Cardiac muscle cell (in vitro differentiated cells and primary cell): ENCODE measurements around the gene FMO5. TPM values are rescaled to one million over a fixed set of nuclear protein-coding genes. Genes with fewer than 3 reads are reported as not detected.

Source experiments
- DNase-seq, 2 donors: peaks; one replicate each; pipeline versions ENCODE4 v3.0.0 to v3.0.0-alpha.2; 2010 to 2017; ENCODE audit warnings: low read depth in 1 of 2, low spot score in 1 of 2
- H3K27ac ChIP-seq: fragments of 200-600 bp; sonication (generic); 2 replicates; pipeline ENCODE4 v1.5.1; 2016
- H3K27me3 ChIP-seq: fragments of 200-600 bp; sonication (generic); 2 replicates; pipeline ENCODE4 v1.6.0; 2016; ENCODE audit warnings: control low read depth
- H3K36me3 ChIP-seq: fragments of 200-600 bp; sonication (generic); 2 replicates; pipeline ENCODE4 v1.5.1; 2016; ENCODE audit warnings: control low read depth
- H3K4me1 ChIP-seq: fragments of 200-600 bp; sonication (generic); 2 replicates; pipeline ENCODE4 v1.8.1; 2017; ENCODE audit warnings: low read depth, mild to moderate bottlenecking, mixed run types
- H3K4me3 ChIP-seq: fragments of 200-600 bp; sonication (generic); 2 replicates; pipeline ENCODE4 v1.5.1; 2016; ENCODE audit warnings: mild to moderate bottlenecking
- H3K9me3 ChIP-seq: fragments of 200-600 bp; sonication (generic); 2 replicates; pipeline ENCODE4 v1.5.1; 2017; ENCODE audit warnings: low read depth, mild to moderate bottlenecking, control low read depth
- polyA plus RNA-seq: library from polyadenylated mRNA; unstranded; fragments of >200 nt; fragmentation: Nextera tagmentation; extraction: Ambion mirVana; gene quantifications from 2 replicates; pipeline ENCODE4 v1.2.1, GENCODE V29; 2016
- total RNA-seq: library from RNA; depleted of rRNA; stranded (reverse); fragments of >200 nt; gene quantifications from 2 replicates; pipeline ENCODE4 v1.2.3, GENCODE V29; 2016
- TF ChIP-seq, protein P1 (sequence below): IDR thresholded peaks from 2 replicates; pipeline ENCODE4 v1.5.1; 2012; ENCODE audit warnings: low read depth, mild to moderate bottlenecking, low read length

Gene FMO5
- total and polyA plus RNA-seq, 2 experiments from 2014 or later, result 0.75 to 1.8 TPM

DNA sequence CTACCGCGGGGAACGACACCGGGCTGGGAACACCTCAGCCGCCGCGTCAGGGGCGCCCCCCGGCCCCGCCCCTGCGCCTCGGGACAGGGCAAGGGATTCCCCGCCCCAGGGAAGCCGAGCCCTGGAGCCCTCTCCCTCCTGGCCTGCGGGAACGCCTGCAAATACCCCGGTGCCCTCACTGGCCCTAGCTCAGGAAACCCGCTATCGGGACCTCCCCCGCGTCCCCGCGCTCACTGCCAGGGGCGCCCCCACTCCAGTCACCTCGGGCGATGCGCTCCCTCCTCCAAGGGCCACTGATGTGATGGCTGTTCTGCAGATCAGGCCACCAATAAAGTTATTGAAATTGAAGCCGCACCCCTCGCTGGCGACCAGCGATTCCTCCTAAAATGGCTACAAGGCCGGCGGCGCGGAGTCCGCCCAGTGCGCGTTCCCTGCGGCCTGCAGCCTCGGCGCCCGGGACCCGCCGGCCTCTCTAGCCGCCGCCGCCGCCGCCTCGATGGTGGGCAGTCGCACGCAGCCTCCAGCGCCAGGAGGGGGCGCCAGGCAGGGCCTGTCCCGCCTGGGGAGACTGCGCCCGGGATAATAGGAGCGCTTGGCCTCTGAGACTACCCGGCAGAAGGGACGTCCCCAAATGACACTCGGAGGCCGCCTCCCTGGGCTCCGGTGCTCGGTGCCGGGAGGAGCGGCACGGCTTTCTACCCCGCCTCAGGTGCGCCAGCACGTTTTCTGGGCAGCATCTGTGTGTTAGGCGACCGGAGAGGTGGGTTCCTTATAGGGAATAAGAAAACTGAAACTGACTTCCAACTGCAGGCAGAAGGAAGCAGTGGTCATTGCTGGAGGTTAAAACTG is 52.7 kb downstream of the FMO5 start, which contains the start of gene PRKAB2:
TSS of gene PRKAB2 (minus strand) at position 303 of the 849 bp plus-strand sequence. CDS start 326 bp downstream, outside the sequence.
- TF ChIP-seq, protein P1, sequence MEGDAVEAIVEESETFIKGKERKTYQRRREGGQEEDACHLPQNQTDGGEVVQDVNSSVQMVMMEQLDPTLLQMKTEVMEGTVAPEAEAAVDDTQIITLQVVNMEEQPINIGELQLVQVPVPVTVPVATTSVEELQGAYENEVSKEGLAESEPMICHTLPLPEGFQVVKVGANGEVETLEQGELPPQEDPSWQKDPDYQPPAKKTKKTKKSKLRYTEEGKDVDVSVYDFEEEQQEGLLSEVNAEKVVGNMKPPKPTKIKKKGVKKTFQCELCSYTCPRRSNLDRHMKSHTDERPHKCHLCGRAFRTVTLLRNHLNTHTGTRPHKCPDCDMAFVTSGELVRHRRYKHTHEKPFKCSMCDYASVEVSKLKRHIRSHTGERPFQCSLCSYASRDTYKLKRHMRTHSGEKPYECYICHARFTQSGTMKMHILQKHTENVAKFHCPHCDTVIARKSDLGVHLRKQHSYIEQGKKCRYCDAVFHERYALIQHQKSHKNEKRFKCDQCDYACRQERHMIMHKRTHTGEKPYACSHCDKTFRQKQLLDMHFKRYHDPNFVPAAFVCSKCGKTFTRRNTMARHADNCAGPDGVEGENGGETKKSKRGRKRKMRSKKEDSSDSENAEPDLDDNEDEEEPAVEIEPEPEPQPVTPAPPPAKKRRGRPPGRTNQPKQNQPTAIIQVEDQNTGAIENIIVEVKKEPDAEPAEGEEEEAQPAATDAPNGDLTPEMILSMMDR, result peak; percentile 77
- peaks cover 32% of the 10 kb centered on the region for H3K4me1 ChIP-seq

DNA sequence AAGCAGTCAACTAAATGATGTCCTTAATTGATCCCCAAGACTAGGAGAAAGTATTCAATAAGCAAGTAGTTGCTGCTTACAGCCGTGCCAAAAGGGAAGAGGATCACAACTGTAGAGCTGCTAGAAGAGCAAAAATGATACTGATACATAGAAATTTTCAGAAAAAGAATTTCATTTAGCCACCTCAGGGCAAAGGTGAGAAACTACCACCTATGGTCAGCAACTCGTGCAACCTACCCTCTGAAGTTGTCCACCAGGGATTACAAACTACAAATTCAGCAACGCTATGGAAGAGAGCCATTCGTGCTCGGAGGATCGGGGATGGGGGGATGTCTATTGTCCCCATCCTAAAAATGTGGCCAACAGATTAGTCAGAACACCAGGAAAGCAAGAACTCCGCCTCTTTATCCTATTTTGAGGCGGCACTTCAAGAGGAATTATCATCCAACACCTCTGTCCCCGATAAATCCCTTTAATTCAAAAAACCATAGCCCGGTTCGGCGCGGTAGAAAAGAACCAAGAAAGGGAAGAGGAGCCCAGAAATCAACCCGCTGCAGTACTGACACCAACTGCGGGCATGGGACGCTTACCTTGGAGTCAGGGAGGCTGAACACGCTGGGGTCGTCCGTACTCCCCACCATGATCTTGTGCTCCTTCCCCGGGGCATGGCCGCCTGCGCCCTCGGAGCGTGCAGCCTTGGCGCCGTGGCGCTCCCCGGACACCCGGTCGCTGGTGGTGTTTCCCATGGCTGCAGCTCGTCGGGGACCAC is 53.6 kb downstream of the FMO5 start:
- no peaks in the 10 kb centered on the region for H3K27me3 ChIP-seq
- peak overlapping the region; percentile 76 for H3K27ac ChIP-seq
- no peak for DNase-seq
- H3K4me1 ChIP-seq, result peaks cover 32% of the 10 kb centered on the region
- H3K36me3 ChIP-seq, result no peaks in the 10 kb centered on the region
- TF ChIP-seq, protein P1, result no peak
- H3K4me3 ChIP-seq, result peak overlapping the region; percentile 76
- H3K9me3 ChIP-seq, result no peaks in the 10 kb centered on the region

More for the DNA sequence above, 52.7 kb downstream of the FMO5 start, which contains the start of gene PRKAB2:
- peak; percentile 97 to 99 for DNase-seq
- peak within 1 kb of the TSS; percentile 76 for H3K4me3 ChIP-seq
- H3K9me3 ChIP-seq, result no peaks in the 10 kb centered on the region
- H3K27me3 ChIP-seq, result no peaks in the 10 kb centered on the region
- no peaks in the 10 kb centered on the region for H3K36me3 ChIP-seq
- H3K27ac ChIP-seq, result peak within 1 kb of the TSS; percentile 76

DNA sequence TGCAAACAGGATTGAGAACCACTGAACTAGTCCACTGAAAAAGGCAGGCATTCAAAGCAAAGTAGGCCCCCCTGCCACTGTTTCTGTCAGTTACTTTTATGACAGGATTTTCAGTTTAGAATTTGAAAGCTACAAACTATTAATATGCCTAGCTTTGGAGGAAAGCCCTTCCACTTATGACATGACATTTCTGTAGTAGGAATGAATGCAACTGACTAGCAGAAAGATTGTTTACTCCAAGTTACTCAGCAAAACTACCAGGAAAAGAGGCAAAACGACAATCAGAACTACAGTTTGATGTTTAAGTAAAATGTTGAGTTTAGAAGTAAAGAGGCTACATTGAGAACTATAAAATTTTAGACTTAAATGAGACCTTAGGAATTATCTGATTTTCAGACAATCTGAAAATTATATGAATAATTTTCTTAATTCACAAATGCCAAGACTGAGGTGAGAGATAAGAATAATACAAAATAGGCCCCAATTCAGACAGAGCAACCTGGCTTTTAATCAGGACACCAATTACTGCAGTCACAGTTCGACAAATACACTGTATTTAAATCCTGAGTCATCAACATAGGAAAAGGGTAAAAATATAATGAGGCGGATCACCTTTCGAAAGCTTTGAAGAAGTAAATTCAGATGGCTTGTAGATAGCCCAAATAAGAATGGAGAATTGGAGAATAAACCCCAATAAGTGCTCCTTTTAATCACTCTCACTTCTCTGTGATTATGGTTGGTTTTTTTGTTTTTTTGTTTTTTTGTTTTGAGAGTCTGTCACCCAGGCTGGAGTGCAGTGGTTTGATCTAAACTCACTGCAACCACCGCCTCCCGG is 55.1 kb downstream of the FMO5 start:
- Histone ChIP-seq H3K27ac (peak overlapping the region; percentile 4), H3K9me3 (no peaks in the 10 kb centered on the region), H3K36me3 (no peaks in the 10 kb centered on the region), H3K27me3 (no peaks in the 10 kb centered on the region), H3K4me1 (peaks cover 32% of the 10 kb centered on the region), H3K4me3 (no peak overlapping the region)
- no peak for DNase-seq
- TF ChIP-seq, protein P1, result no peak

DNA sequence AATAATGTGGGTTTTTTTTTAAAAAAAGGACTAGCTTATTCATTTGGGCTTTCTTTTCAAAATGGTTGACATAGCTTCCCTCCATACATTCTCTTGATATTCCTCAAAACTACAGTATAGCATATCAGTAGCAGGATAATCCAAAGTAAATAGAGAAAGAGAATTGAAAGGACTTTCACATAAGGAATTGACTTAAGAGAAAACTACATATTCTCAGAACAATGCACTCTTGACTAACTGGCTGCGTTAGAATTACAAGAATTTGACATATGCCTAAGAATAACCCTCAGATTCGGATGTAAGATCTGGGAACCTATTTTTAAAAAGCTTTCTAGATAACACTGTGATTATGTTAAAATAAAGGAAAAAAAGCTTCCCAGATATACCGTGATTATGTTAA is 56.0 kb downstream of the FMO5 start:
- TF ChIP-seq, protein P1, result no peak
- Histone ChIP-seq H3K4me1 (peaks cover 32% of the 10 kb centered on the region), H3K4me3 (no peak overlapping the region), H3K9me3 (no peaks in the 10 kb centered on the region), H3K27ac (no peak overlapping the region), H3K27me3 (no peaks in the 10 kb centered on the region), H3K36me3 (no peaks in the 10 kb centered on the region)
- no peak for DNase-seq

DNA sequence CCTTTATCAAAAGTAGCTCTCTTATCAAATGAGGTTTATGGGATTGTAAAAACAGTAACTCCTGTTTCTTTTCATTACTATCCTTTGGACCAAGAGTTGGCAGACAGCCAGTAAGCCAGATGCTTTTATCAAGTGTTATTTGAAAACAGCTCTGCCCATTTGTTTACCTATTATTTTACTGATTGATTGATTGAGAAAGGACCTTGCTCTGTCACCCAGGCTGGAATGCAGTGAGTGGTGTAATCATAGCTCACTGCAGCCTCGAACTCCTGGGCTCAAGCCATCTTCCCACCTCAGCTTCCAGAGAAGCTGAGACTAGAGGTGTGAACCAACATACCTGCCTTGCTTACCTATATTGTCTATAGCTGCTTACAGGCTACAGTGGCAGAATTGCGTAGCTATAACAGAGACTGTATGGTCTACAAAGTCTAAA is 56.5 kb downstream of the FMO5 start:
- TF ChIP-seq, protein P1, result no peak
- no peak overlapping the region for H3K4me3 ChIP-seq
- no peaks in the 10 kb centered on the region for H3K9me3 ChIP-seq
- no peaks in the 10 kb centered on the region for H3K27me3 ChIP-seq
- H3K36me3 ChIP-seq, result no peaks in the 10 kb centered on the region
- peaks cover 32% of the 10 kb centered on the region for H3K4me1 ChIP-seq
- H3K27ac ChIP-seq, result no peak overlapping the region
- DNase-seq, result peak; percentile 25 to 38
